Measurements from ENCODE around the gene ZMYND8. TPM values are rescaled to one million over a fixed set of nuclear protein-coding genes. Genes with fewer than 3 reads are reported as not detected.
A peak's percentile ranks its signal among the peaks of the same experiment; 100 is the strongest.

The ZMYND8 gene
- polyA plus RNA-seq, 4 donors = 9.2 to 27.1 (median 16.3) TPM

GRCh38 chr20:47221036-47221625 lies 135.4 kb downstream of the ZMYND8 start:
- H3K36me3 ChIP-seq (ENCODE audit: control insufficient read depth in 3 of 3, insufficient read depth in 2 of 3, low read depth in 1 of 3, low read length in 3 of 3) = peaks cover 26 to 59% (median 26%) of the 10 kb centered on the region in 3 donors
- no peaks in the 10 kb centered on the region for H3K27me3 ChIP-seq (ENCODE audit: control insufficient read depth in 3 of 3, insufficient read depth in 3 of 3, low read length in 3 of 3)
- WGBS, 3 donors = 87 to 90% (median 90%) methylated on average over 16 of the region's 16 CpGs

GRCh38 chr20:47220161-47220582 lies 136.3 kb downstream of the ZMYND8 start:
- Histone ChIP-seq H3K36me3 (ENCODE audit: control insufficient read depth in 3 of 3, insufficient read depth in 2 of 3, low read depth in 1 of 3, low read length in 3 of 3) (peaks cover 24 to 63% (median 27%) of the 10 kb centered on the region in 3 donors), H3K27me3 (ENCODE audit: control insufficient read depth in 3 of 3, insufficient read depth in 3 of 3, low read length in 3 of 3) (no peaks in the 10 kb centered on the region), H3K9me3 (ENCODE audit: control insufficient read depth in 2 of 2, insufficient read depth in 1 of 2, low read depth in 1 of 2, low read length in 1 of 2) (no peaks in the 10 kb centered on the region), H3K4me3 (ENCODE audit: low read depth in 1 of 3, low read length in 3 of 3) (no peak overlapping the region), H3K27ac (ENCODE audit: low read depth in 1 of 3, low read length in 2 of 3) (no peak overlapping the region), H3K4me1 (ENCODE audit: control insufficient read depth in 3 of 3, insufficient read depth in 2 of 3, low read depth in 1 of 3, low read length in 2 of 3) (no peaks in the 10 kb centered on the region)
- no peak for FAIRE-seq
- peak; percentile 16 to 25 for DNase-seq
- WGBS, 3 donors = 94 to 97% (median 96%) methylated on average over 8 of the region's 8 CpGs

More at GRCh38 chr20:47221036-47221625, 135.4 kb downstream of the ZMYND8 start:
- H3K4me3 ChIP-seq (ENCODE audit: low read depth in 1 of 3, low read length in 3 of 3) = no peak overlapping the region
- DNase-seq (no peak), FAIRE-seq (no peak)
- H3K27ac ChIP-seq (ENCODE audit: low read depth in 1 of 3, low read length in 2 of 3) = no peak overlapping the region
- H3K9me3 ChIP-seq (ENCODE audit: control insufficient read depth in 2 of 2, insufficient read depth in 1 of 2, low read depth in 1 of 2, low read length in 1 of 2) = no peaks in the 10 kb centered on the region
- H3K4me1 ChIP-seq (ENCODE audit: control insufficient read depth in 3 of 3, insufficient read depth in 2 of 3, low read depth in 1 of 3, low read length in 2 of 3) = no peaks in the 10 kb centered on the region

GRCh38 chr20:47217482-47218446 lies 138.7 kb downstream of the ZMYND8 start:
- Histone ChIP-seq H3K9me3 (ENCODE audit: control insufficient read depth in 2 of 2, insufficient read depth in 1 of 2, low read depth in 1 of 2, low read length in 1 of 2) (peaks cover 0 to 2% of the 10 kb centered on the region in 2 donors), H3K4me3 (ENCODE audit: low read depth in 1 of 3, low read length in 3 of 3) (no peak overlapping the region), H3K27me3 (ENCODE audit: control insufficient read depth in 3 of 3, insufficient read depth in 3 of 3, low read length in 3 of 3) (no peaks in the 10 kb centered on the region), H3K27ac (ENCODE audit: low read depth in 1 of 3, low read length in 2 of 3) (no peak overlapping the region), H3K36me3 (ENCODE audit: control insufficient read depth in 3 of 3, insufficient read depth in 2 of 3, low read depth in 1 of 3, low read length in 3 of 3) (peaks cover 22 to 59% (median 29%) of the 10 kb centered on the region in 3 donors), H3K4me1 (ENCODE audit: control insufficient read depth in 3 of 3, insufficient read depth in 2 of 3, low read depth in 1 of 3, low read length in 2 of 3) (no peaks in the 10 kb centered on the region)
- whole genome bisulfite sequencing, 3 donors = 87 to 90% (median 89%) methylated on average over 12 of the region's 12 CpGs
- DNase-seq (no peak), FAIRE-seq (no peak)

DNA sequence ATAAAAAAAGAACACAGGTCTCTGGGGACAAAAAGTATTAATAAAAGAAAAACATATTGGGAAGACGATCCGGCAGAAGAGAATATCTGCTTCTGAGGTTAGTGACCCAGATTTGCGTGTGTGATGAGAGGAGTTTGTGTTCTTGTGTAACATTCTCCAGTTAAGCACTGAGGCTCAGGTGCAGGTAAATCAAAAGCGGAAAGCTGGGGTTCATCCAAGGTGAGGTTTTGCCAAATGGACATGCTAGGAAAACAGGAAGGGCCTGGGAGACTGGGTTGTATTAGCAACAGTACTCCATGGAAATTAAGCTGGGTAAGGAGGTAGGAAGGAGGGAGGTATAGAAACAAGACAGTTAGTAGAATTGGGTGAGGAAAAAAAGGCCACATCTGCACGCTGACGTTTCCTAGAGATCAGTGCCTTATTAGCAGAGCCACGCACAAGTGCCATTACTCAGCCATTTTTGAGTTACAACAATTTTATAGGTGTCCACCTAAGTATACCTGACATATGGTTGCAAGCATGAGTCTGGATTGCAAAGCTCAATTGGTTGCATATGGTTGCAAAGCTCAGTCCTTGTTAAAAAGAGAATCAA lies 139.6 kb downstream of the ZMYND8 start:
- Histone ChIP-seq H3K4me3 (ENCODE audit: low read depth in 1 of 3, low read length in 3 of 3) (peak overlapping the region in 1 of 3 donors; percentile 8), H3K27me3 (ENCODE audit: control insufficient read depth in 3 of 3, insufficient read depth in 3 of 3, low read length in 3 of 3) (no peaks in the 10 kb centered on the region), H3K9me3 (ENCODE audit: control insufficient read depth in 2 of 2, insufficient read depth in 1 of 2, low read depth in 1 of 2, low read length in 1 of 2) (peaks cover 0 to 2% of the 10 kb centered on the region in 2 donors), H3K36me3 (ENCODE audit: control insufficient read depth in 3 of 3, insufficient read depth in 2 of 3, low read depth in 1 of 3, low read length in 3 of 3) (peaks cover 25 to 61% (median 34%) of the 10 kb centered on the region in 3 donors), H3K27ac (ENCODE audit: low read depth in 1 of 3, low read length in 2 of 3) (no peak overlapping the region), H3K4me1 (ENCODE audit: control insufficient read depth in 3 of 3, insufficient read depth in 2 of 3, low read depth in 1 of 3, low read length in 2 of 3) (no peaks in the 10 kb centered on the region)
- WGBS, 3 donors = 86 to 89% (median 88%) methylated on average over 7 of the region's 7 CpGs
- FAIRE-seq (no peak), DNase-seq (no peak)

GRCh38 chr20:47215653-47216397 lies 140.7 kb downstream of the ZMYND8 start:
- Histone ChIP-seq H3K4me1 (ENCODE audit: control insufficient read depth in 3 of 3, insufficient read depth in 2 of 3, low read depth in 1 of 3, low read length in 2 of 3) (no peaks in the 10 kb centered on the region), H3K4me3 (ENCODE audit: low read depth in 1 of 3, low read length in 3 of 3) (no peak overlapping the region), H3K36me3 (ENCODE audit: control insufficient read depth in 3 of 3, insufficient read depth in 2 of 3, low read depth in 1 of 3, low read length in 3 of 3) (peaks cover 20 to 62% (median 35%) of the 10 kb centered on the region in 3 donors), H3K9me3 (ENCODE audit: control insufficient read depth in 2 of 2, insufficient read depth in 1 of 2, low read depth in 1 of 2, low read length in 1 of 2) (peaks cover 0 to 2% of the 10 kb centered on the region in 2 donors), H3K27me3 (ENCODE audit: control insufficient read depth in 3 of 3, insufficient read depth in 3 of 3, low read length in 3 of 3) (no peaks in the 10 kb centered on the region), H3K27ac (ENCODE audit: low read depth in 1 of 3, low read length in 2 of 3) (no peak overlapping the region)
- DNase-seq = no peak
- no peak for FAIRE-seq
- 92 to 98% (median 94%) methylated on average over 10 of the region's 10 CpGs for WGBS, 3 donors

DNA sequence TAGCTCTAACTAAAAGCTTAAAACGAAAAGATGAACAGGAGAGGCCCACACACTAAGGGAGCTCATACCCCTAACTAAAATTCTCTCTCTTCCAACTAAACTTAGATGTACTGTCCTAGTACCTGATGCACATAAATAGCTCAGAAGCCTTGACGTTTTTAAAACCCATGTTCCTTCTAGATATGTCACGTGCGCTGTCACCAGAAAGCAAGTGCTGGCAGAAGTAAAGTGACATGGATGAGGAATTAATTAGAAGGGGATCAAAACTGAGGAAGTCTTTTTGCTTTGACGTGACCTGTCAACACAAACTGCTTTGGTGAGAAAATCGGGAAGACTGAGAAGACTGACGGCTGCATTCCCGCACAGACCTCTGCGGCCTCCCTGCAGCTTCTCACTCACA lies 142.5 kb downstream of the ZMYND8 start:
- H3K27ac ChIP-seq (ENCODE audit: low read depth in 1 of 3, low read length in 2 of 3) = no peak overlapping the region
- no peaks in the 10 kb centered on the region for H3K4me1 ChIP-seq (ENCODE audit: control insufficient read depth in 3 of 3, insufficient read depth in 2 of 3, low read depth in 1 of 3, low read length in 2 of 3)
- peaks cover 16 to 65% (median 39%) of the 10 kb centered on the region in 3 donors for H3K36me3 ChIP-seq (ENCODE audit: control insufficient read depth in 3 of 3, insufficient read depth in 2 of 3, low read depth in 1 of 3, low read length in 3 of 3)
- 94 to 98% (median 95%) methylated on average over 9 of the region's 9 CpGs for WGBS, 3 donors
- DNase-seq (no peak), FAIRE-seq (no peak)
- H3K4me3 ChIP-seq (ENCODE audit: low read depth in 1 of 3, low read length in 3 of 3) = no peak overlapping the region
- peaks cover 0 to 2% of the 10 kb centered on the region in 2 donors for H3K9me3 ChIP-seq (ENCODE audit: control insufficient read depth in 2 of 2, insufficient read depth in 1 of 2, low read depth in 1 of 2, low read length in 1 of 2)
- H3K27me3 ChIP-seq (ENCODE audit: control insufficient read depth in 3 of 3, insufficient read depth in 3 of 3, low read length in 3 of 3) = no peaks in the 10 kb centered on the region

DNA sequence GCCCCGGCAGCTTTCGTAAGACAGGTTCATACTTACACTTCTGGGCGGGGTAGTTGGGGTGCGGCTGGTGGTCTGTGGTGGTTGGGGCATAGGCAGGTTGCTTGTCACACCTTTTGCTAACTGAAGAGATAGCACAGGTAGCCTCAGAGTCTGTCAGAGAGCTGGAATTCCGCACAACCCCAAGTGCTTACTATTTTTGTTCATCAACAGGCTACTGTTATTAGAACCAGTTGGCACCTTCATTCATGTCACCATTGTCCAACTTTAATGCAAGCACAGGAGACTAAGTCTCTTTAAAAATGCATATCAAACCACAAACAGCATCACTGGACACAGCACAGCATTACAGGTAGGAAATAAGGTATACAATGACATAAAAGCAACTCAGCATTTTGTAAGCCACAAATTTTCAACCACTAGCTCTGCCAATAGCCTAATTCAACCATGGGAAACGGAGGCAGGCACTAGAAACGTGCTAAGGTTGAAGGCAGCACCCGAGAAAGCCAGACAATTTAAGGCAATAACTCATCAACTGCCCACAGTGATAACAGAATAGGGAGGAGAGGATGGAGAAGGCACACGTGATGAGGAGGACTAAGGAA lies 143.8 kb downstream of the ZMYND8 start:
- H3K4me1 ChIP-seq (ENCODE audit: control insufficient read depth in 3 of 3, insufficient read depth in 2 of 3, low read depth in 1 of 3, low read length in 2 of 3) = no peaks in the 10 kb centered on the region
- no peak overlapping the region for H3K27ac ChIP-seq (ENCODE audit: low read depth in 1 of 3, low read length in 2 of 3)
- WGBS, 3 donors = 94 to 96% (median 96%) methylated on average over 9 of the region's 9 CpGs
- no peaks in the 10 kb centered on the region for H3K27me3 ChIP-seq (ENCODE audit: control insufficient read depth in 3 of 3, insufficient read depth in 3 of 3, low read length in 3 of 3)
- peaks cover 0 to 2% of the 10 kb centered on the region in 2 donors for H3K9me3 ChIP-seq (ENCODE audit: control insufficient read depth in 2 of 2, insufficient read depth in 1 of 2, low read depth in 1 of 2, low read length in 1 of 2)
- peaks cover 15 to 67% (median 36%) of the 10 kb centered on the region in 3 donors for H3K36me3 ChIP-seq (ENCODE audit: control insufficient read depth in 3 of 3, insufficient read depth in 2 of 3, low read depth in 1 of 3, low read length in 3 of 3)
- FAIRE-seq = no peak
- DNase-seq = no peak
- H3K4me3 ChIP-seq (ENCODE audit: low read depth in 1 of 3, low read length in 3 of 3) = no peak overlapping the region
